ENCODE data around the gene DHX34. TPM values are rescaled to one million over a fixed set of nuclear protein-coding genes. Genes with fewer than 3 reads are reported as not detected.
"Not testable (repeated sequence)": the region's sequence is repeated elsewhere in the genome, so short reads cannot be mapped to it uniquely, and the experiment has no call there.

The DHX34 gene
- polyA plus RNA-seq, 2 donors: 9.4 to 15.6 TPM

- not testable (repeated sequence) for H3K4me1 ChIP-seq (ENCODE audit: control insufficient read depth in 2 of 2, insufficient read depth in 2 of 2, low read length in 1 of 2); H3K9me3 ChIP-seq (ENCODE audit: control insufficient read depth in 2 of 2, insufficient read depth in 1 of 2, low read depth in 1 of 2, low read length in 1 of 2); H3K27ac ChIP-seq (ENCODE audit: low read depth in 2 of 2, low read length in 1 of 2); H3K27me3 ChIP-seq (ENCODE audit: control insufficient read depth in 1 of 2, insufficient read depth in 2 of 2, low read length in 2 of 2); H3K4me3 ChIP-seq (ENCODE audit: low read depth in 1 of 2, low read length in 2 of 2)
- WGBS, 2 donors: 80 to 82% methylated on average over 5 of the region's 5 CpGs
- H3K36me3 ChIP-seq (ENCODE audit: control insufficient read depth in 2 of 2, insufficient read depth in 2 of 2, low read length in 1 of 2): peaks cover 12 to 31% of the 10 kb centered on the region in 2 donors
These were observed 34.8 kb downstream of the DHX34 start for GRCh38 chr19:47383890-47384289.

- 74 to 87% methylated on average over 4 of the region's 4 CpGs for WGBS, 2 donors
- H3K27ac ChIP-seq (ENCODE audit: low read depth in 2 of 2, low read length in 1 of 2); H3K9me3 ChIP-seq (ENCODE audit: control insufficient read depth in 2 of 2, insufficient read depth in 1 of 2, low read depth in 1 of 2, low read length in 1 of 2): not testable (repeated sequence)
These were observed 35.4 kb downstream of the DHX34 start for GRCh38 chr19:47384533-47384932.

GRCh38 chr19:47386582-47386981 lies 37.5 kb downstream of the DHX34 start:
- 84 to 87% methylated on average over 12 of the region's 12 CpGs for WGBS, 2 donors
- not testable (repeated sequence) for H3K4me3 ChIP-seq (ENCODE audit: low read depth in 1 of 2, low read length in 2 of 2)

More at GRCh38 chr19:47384533-47384932, 35.4 kb downstream of the DHX34 start:
- peaks cover 12 to 26% of the 10 kb centered on the region in 2 donors for H3K36me3 ChIP-seq (ENCODE audit: control insufficient read depth in 2 of 2, insufficient read depth in 2 of 2, low read length in 1 of 2)
- not testable (repeated sequence) for H3K4me3 ChIP-seq (ENCODE audit: low read depth in 1 of 2, low read length in 2 of 2); H3K27me3 ChIP-seq (ENCODE audit: control insufficient read depth in 1 of 2, insufficient read depth in 2 of 2, low read length in 2 of 2); H3K4me1 ChIP-seq (ENCODE audit: control insufficient read depth in 2 of 2, insufficient read depth in 2 of 2, low read length in 1 of 2)

GRCh38 chr19:47387623-47388022 lies 38.5 kb downstream of the DHX34 start:
- 61 to 77% methylated on average over 3 of the region's 3 CpGs for WGBS, 2 donors
- not testable (repeated sequence) for H3K9me3 ChIP-seq (ENCODE audit: control insufficient read depth in 2 of 2, insufficient read depth in 1 of 2, low read depth in 1 of 2, low read length in 1 of 2); H3K27ac ChIP-seq (ENCODE audit: low read depth in 2 of 2, low read length in 1 of 2); H3K27me3 ChIP-seq (ENCODE audit: control insufficient read depth in 1 of 2, insufficient read depth in 2 of 2, low read length in 2 of 2); H3K36me3 ChIP-seq (ENCODE audit: control insufficient read depth in 2 of 2, insufficient read depth in 2 of 2, low read length in 1 of 2); H3K4me1 ChIP-seq (ENCODE audit: control insufficient read depth in 2 of 2, insufficient read depth in 2 of 2, low read length in 1 of 2); H3K4me3 ChIP-seq (ENCODE audit: low read depth in 1 of 2, low read length in 2 of 2)

More at GRCh38 chr19:47386582-47386981, 37.5 kb downstream of the DHX34 start:
- not testable (repeated sequence) for H3K27ac ChIP-seq (ENCODE audit: low read depth in 2 of 2, low read length in 1 of 2); H3K9me3 ChIP-seq (ENCODE audit: control insufficient read depth in 2 of 2, insufficient read depth in 1 of 2, low read depth in 1 of 2, low read length in 1 of 2); H3K27me3 ChIP-seq (ENCODE audit: control insufficient read depth in 1 of 2, insufficient read depth in 2 of 2, low read length in 2 of 2); H3K4me1 ChIP-seq (ENCODE audit: control insufficient read depth in 2 of 2, insufficient read depth in 2 of 2, low read length in 1 of 2); H3K36me3 ChIP-seq (ENCODE audit: control insufficient read depth in 2 of 2, insufficient read depth in 2 of 2, low read length in 1 of 2)

GRCh38 chr19:47388721-47389120 lies 39.6 kb downstream of the DHX34 start:
- H3K27me3 ChIP-seq (ENCODE audit: control insufficient read depth in 1 of 2, insufficient read depth in 2 of 2, low read length in 2 of 2); H3K36me3 ChIP-seq (ENCODE audit: control insufficient read depth in 2 of 2, insufficient read depth in 2 of 2, low read length in 1 of 2); H3K9me3 ChIP-seq (ENCODE audit: control insufficient read depth in 2 of 2, insufficient read depth in 1 of 2, low read depth in 1 of 2, low read length in 1 of 2); H3K27ac ChIP-seq (ENCODE audit: low read depth in 2 of 2, low read length in 1 of 2); H3K4me1 ChIP-seq (ENCODE audit: control insufficient read depth in 2 of 2, insufficient read depth in 2 of 2, low read length in 1 of 2); H3K4me3 ChIP-seq (ENCODE audit: low read depth in 1 of 2, low read length in 2 of 2): not testable (repeated sequence)
- WGBS, 2 donors: 79 to 86% methylated on average over 5 of the region's 5 CpGs

- H3K9me3 ChIP-seq (ENCODE audit: control insufficient read depth in 2 of 2, insufficient read depth in 1 of 2, low read depth in 1 of 2, low read length in 1 of 2): no peaks in the 10 kb centered on the region
- 67% methylated on average over 9 of the region's 9 CpGs for WGBS, 2 donors
- H3K4me3 ChIP-seq (ENCODE audit: low read depth in 1 of 2, low read length in 2 of 2): no peak overlapping the region
- H3K36me3 ChIP-seq (ENCODE audit: control insufficient read depth in 2 of 2, insufficient read depth in 2 of 2, low read length in 1 of 2): no peaks in the 10 kb centered on the region
- H3K4me1 ChIP-seq (ENCODE audit: control insufficient read depth in 2 of 2, insufficient read depth in 2 of 2, low read length in 1 of 2): no peaks in the 10 kb centered on the region
- no peaks in the 10 kb centered on the region for H3K27me3 ChIP-seq (ENCODE audit: control insufficient read depth in 1 of 2, insufficient read depth in 2 of 2, low read length in 2 of 2)
- no peak overlapping the region for H3K27ac ChIP-seq (ENCODE audit: low read depth in 2 of 2, low read length in 1 of 2)
These were observed 40.0 kb downstream of the DHX34 start for GRCh38 chr19:47389150-47389556.

GRCh38 chr19:47390533-47391488 lies 41.7 kb downstream of the DHX34 start:
- Histone ChIP-seq H3K36me3 (ENCODE audit: control insufficient read depth in 2 of 2, insufficient read depth in 2 of 2, low read length in 1 of 2) (no peaks in the 10 kb centered on the region), H3K4me1 (ENCODE audit: control insufficient read depth in 2 of 2, insufficient read depth in 2 of 2, low read length in 1 of 2) (no peaks in the 10 kb centered on the region), H3K4me3 (ENCODE audit: low read depth in 1 of 2, low read length in 2 of 2) (no peak overlapping the region), H3K27me3 (ENCODE audit: control insufficient read depth in 1 of 2, insufficient read depth in 2 of 2, low read length in 2 of 2) (no peaks in the 10 kb centered on the region), H3K9me3 (ENCODE audit: control insufficient read depth in 2 of 2, insufficient read depth in 1 of 2, low read depth in 1 of 2, low read length in 1 of 2) (no peaks in the 10 kb centered on the region), H3K27ac (ENCODE audit: low read depth in 2 of 2, low read length in 1 of 2) (no peak overlapping the region)
- WGBS, 2 donors: 72 to 77% methylated on average over 20 of the region's 20 CpGs

GRCh38 chr19:47391510-47392223 lies 42.6 kb downstream of the DHX34 start:
- Histone ChIP-seq H3K27me3 (ENCODE audit: control insufficient read depth in 1 of 2, insufficient read depth in 2 of 2, low read length in 2 of 2) (no peaks in the 10 kb centered on the region), H3K9me3 (ENCODE audit: control insufficient read depth in 2 of 2, insufficient read depth in 1 of 2, low read depth in 1 of 2, low read length in 1 of 2) (no peaks in the 10 kb centered on the region), H3K36me3 (ENCODE audit: control insufficient read depth in 2 of 2, insufficient read depth in 2 of 2, low read length in 1 of 2) (no peaks in the 10 kb centered on the region), H3K27ac (ENCODE audit: low read depth in 2 of 2, low read length in 1 of 2) (no peak overlapping the region), H3K4me1 (ENCODE audit: control insufficient read depth in 2 of 2, insufficient read depth in 2 of 2, low read length in 1 of 2) (no peaks in the 10 kb centered on the region), H3K4me3 (ENCODE audit: low read depth in 1 of 2, low read length in 2 of 2) (no peak overlapping the region)
- WGBS, 2 donors: 31 to 36% methylated on average over 15 of the region's 15 CpGs

GRCh38 chr19:47398707-47399597 lies 49.8 kb downstream of the DHX34 start:
- no peak overlapping the region for H3K27ac ChIP-seq (ENCODE audit: low read depth in 2 of 2, low read length in 1 of 2)
- 50 to 52% methylated on average over 24 of the region's 24 CpGs for whole genome bisulfite sequencing, 2 donors
- no peaks in the 10 kb centered on the region for H3K9me3 ChIP-seq (ENCODE audit: control insufficient read depth in 2 of 2, insufficient read depth in 1 of 2, low read depth in 1 of 2, low read length in 1 of 2)
- H3K4me1 ChIP-seq (ENCODE audit: control insufficient read depth in 2 of 2, insufficient read depth in 2 of 2, low read length in 1 of 2): no peaks in the 10 kb centered on the region
- no peaks in the 10 kb centered on the region for H3K36me3 ChIP-seq (ENCODE audit: control insufficient read depth in 2 of 2, insufficient read depth in 2 of 2, low read length in 1 of 2)
- no peak overlapping the region for H3K4me3 ChIP-seq (ENCODE audit: low read depth in 1 of 2, low read length in 2 of 2)
- H3K27me3 ChIP-seq (ENCODE audit: control insufficient read depth in 1 of 2, insufficient read depth in 2 of 2, low read length in 2 of 2): no peaks in the 10 kb centered on the region

All from esophagus (tissue), 2 donors.